Peyer's patch (tissue), 4 donors: ENCODE data around the gene SH3RF3.

Experiments used
- POLR2A ChIP-seq, 2 donors: fragments of 450-650 bp; IDR thresholded peaks; one replicate each; pipeline ENCODE4 v1.5.1; 2017; ENCODE audit warnings: antibody characterized with exemption in 2 of 2, mild to moderate bottlenecking in 2 of 2, moderate library complexity in 2 of 2
- TF ChIP-seq, protein P1 (sequence below), 6 experiments: fragments of 450-650 bp in 4 of 6; fragments of 200-600 bp in 2 of 6; sonication (generic) in 1 of 6; IDR thresholded peaks; one replicate each; pipeline ENCODE4 v1.5.1; 2017 to 2019; ENCODE audit warnings: antibody characterized with exemption in 6 of 6, mild to moderate bottlenecking in 3 of 6, moderate library complexity in 1 of 6

DNA sequence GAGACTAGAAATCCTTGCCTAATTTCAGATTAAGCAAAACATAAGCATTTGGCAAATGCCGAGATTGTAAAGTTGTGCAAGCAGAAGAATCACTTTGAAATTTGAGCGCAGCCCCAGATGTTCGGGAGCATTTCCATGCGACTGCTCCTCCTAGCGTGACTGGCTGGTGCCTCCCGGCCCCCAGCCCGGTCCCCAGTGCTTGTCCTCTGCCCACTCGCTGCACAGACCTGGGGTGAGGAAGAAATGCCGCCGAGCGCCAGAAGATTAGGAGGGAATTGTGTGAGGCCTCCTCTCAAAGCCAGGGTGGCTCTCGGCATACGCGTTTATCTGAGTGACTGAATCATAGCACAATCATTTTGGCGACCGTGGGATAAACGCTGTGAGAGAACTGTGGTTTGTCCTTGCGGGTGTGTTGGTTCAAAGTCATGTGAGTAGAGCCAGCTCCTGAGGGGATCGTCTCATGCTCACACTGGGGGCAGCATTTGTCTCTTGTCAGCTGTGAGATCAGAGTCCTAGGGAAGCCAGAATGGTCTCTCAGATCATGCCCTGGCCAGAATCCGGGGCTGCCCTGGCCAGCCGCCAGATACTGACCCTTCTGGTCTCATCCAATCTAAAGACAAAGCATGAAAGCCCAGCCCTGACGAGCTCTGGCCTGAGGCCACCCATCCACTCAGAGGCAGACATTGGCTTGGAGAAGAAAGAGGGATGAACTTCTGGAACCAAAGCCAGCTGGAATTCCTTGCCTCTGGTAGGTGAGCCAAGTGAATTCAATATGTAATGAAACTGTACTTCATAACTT lies 189.3 kb downstream of the SH3RF3 start:
- TF ChIP-seq, protein P1, sequence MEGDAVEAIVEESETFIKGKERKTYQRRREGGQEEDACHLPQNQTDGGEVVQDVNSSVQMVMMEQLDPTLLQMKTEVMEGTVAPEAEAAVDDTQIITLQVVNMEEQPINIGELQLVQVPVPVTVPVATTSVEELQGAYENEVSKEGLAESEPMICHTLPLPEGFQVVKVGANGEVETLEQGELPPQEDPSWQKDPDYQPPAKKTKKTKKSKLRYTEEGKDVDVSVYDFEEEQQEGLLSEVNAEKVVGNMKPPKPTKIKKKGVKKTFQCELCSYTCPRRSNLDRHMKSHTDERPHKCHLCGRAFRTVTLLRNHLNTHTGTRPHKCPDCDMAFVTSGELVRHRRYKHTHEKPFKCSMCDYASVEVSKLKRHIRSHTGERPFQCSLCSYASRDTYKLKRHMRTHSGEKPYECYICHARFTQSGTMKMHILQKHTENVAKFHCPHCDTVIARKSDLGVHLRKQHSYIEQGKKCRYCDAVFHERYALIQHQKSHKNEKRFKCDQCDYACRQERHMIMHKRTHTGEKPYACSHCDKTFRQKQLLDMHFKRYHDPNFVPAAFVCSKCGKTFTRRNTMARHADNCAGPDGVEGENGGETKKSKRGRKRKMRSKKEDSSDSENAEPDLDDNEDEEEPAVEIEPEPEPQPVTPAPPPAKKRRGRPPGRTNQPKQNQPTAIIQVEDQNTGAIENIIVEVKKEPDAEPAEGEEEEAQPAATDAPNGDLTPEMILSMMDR (IDR thresholded peaks at IDR 0.05): no peak
- TF ChIP-seq POLR2A (IDR thresholded peaks at IDR 0.05): no peak
